Endometrial microvascular endothelial cells (primary cell): ENCODE results near the gene CNDP2. TPM values are rescaled to one million over a fixed set of nuclear protein-coding genes. Genes with fewer than 3 reads are reported as not detected.

Source experiments
- total RNA-seq: library from RNA; depleted of rRNA; stranded (reverse); fragments of >200 nt; gene quantifications from one replicate; pipeline ENCODE4 v1.2.3, GENCODE V29; 2015; ENCODE audit errors: inconsistent ontology term

Gene CNDP2
- total RNA-seq, 1 donor from 2014 or later, result 157 TPM

Other genes with a start within 250 kb of the CNDP2 start
- gene CYB5A, start 204.4 kb upstream of the CNDP2 start, total RNA-seq, result 40.3 TPM
- not detected for gene C18orf63, start 180.5 kb upstream of the CNDP2 start, total RNA-seq
- not detected for gene DIPK1C, start 39.1 kb upstream of the CNDP2 start, total RNA-seq
- not detected for gene CNDP1, start 38.1 kb downstream of the CNDP2 start, total RNA-seq
- 8.7 TPM for gene ZNF407, start 101.5 kb downstream of the CNDP2 start, total RNA-seq